Smooth muscle cell of the umbilical artery (primary cell): Measurements from ENCODE around the gene HSD17B10. TPM values are rescaled to one million over a fixed set of nuclear protein-coding genes. Genes with fewer than 3 reads are reported as not detected.

Source experiments
- total RNA-seq: library from RNA; depleted of rRNA; stranded (reverse); fragments of >200 nt; gene quantifications from 2 replicates; pipeline ENCODE4 v1.2.3, GENCODE V29; 2014

Gene HSD17B10
- total RNA-seq: 51.4 and 52.6 TPM in 2 replicates

GRCh38 chrX:53433651-53434639 lies at the start of gene HSD17B10:
Gene HSD17B10, minus strand, starts transcription at chrX:53434370. Its CDS starts 25 bp downstream, at chrX:53434345.

DNA sequence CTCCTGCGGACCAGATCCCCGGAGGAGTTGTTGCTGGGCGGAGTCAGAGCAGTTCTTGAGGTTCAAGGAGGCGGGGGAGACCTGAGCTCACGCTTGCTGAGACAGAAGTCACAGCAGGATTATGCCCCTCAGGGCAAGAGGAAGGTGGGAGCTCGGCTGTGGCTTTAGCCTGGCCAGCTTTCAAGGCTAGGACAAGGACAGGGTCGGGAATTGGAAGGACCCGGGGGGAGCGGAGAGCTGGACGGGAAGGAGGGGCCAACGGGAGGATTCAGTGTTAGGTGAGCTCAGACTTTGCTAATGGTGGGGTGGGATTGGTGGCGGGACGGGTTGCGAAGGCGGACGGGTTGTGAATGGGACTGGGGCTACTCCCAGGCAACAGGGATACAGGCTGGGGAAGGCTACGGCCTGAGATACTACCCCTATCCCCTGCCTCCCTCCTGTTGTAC lies 11.3 kb downstream of the HSD17B10 start, which contains the start of gene RIBC1:
RIBC1 (plus strand) TSS at position 13 of the 446 bp plus-strand sequence. CDS start 3,404 bp downstream, outside the sequence.

GRCh38 chrX:53422086-53422860 lies 11.9 kb downstream of the HSD17B10 start, which contains the start of gene SMC1A:
Gene SMC1A, minus strand, starts transcription at chrX:53422654. Its CDS starts 54 bp downstream, at chrX:53422600.

Other genes with a start within 250 kb of the HSD17B10 start
- 142 and 160 TPM in 2 replicates for gene KDM5C, start 209.2 kb downstream of the HSD17B10 start, total RNA-seq
- gene IQSEC2, start 152.8 kb downstream of the HSD17B10 start, total RNA-seq: 4.9 and 6.2 TPM in 2 replicates
- gene SMC1A, start 11.7 kb downstream of the HSD17B10 start, total RNA-seq: 7.7 and 20.8 TPM in 2 replicates
- gene RIBC1, start 11.5 kb downstream of the HSD17B10 start, total RNA-seq: 0.14 TPM in 1 of 2 replicates, not detected in the other